GM18519 (cell line): ENCODE data around the gene KRTAP12-1.
"Not testable (repeated sequence)": the region's sequence is repeated elsewhere in the genome, so short reads cannot be mapped to it uniquely, and the experiment has no call there.

ENCODE experiments used
- ATAC-seq: cut with Tn5 transposase; IDR thresholded peaks from one replicate; pipeline ENCODE4 v1.9.1; 2021; ENCODE audit warnings: mild to moderate bottlenecking, moderate library complexity; ENCODE audit not compliant: unreplicated experiment, low FRiP score

KRTAP12-1 gene

DNA sequence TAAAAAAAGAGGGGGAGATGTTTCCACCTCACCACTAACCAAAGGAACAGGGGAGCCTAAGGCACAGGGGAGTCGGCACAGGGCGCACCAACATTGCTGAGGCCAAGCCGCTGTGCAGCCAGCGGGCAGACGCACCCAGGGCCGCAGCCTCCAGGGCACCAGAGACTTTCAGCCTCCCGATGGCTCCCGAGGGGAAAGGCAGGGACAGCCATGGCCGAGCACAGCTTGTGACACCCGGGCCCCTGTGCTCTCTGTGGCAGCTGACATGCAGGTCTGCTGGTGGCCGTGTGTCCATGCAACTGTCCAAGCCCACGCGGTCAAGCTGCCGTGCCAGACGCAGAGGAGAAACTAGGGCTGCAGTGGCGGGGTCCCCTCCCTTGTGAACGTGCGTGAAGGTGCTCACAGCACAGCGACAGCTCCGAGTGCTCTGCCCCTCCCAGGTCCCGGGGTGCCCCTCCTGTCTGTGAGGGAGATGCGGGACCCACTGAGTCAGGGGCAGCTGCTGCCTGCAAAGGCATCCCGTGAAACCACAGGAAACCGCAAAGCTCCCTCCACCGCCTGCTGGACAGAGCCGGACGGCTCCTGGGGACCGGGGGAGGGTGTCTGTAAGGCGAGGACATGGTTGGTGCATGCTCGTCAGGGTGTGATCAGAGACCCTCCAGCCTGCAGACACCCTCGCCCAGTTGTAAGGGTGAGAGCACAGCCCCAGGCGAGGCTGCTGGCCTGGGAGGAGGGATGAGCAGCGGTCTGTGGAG, 33.2 kb downstream of the KRTAP12-1 start:
- ATAC-seq = no peak

DNA sequence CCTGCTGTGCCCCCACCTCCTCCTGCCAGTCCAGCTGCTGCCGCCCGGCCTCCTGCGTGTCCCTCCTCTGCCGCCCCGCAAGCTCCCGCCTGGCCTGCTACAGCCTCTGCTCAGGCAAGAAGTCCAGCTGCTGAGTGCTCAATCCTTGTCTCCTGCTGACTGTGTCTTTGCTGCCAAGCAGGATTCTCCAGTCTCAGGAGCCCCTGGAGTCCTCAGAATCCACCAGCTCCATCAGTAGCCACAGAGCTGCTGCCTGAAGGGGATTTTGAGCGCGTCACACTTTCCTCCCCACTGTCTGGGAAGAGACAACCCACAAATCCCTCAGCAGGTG, 34.8 kb downstream of the KRTAP12-1 start:
- ATAC-seq = no peak

DNA sequence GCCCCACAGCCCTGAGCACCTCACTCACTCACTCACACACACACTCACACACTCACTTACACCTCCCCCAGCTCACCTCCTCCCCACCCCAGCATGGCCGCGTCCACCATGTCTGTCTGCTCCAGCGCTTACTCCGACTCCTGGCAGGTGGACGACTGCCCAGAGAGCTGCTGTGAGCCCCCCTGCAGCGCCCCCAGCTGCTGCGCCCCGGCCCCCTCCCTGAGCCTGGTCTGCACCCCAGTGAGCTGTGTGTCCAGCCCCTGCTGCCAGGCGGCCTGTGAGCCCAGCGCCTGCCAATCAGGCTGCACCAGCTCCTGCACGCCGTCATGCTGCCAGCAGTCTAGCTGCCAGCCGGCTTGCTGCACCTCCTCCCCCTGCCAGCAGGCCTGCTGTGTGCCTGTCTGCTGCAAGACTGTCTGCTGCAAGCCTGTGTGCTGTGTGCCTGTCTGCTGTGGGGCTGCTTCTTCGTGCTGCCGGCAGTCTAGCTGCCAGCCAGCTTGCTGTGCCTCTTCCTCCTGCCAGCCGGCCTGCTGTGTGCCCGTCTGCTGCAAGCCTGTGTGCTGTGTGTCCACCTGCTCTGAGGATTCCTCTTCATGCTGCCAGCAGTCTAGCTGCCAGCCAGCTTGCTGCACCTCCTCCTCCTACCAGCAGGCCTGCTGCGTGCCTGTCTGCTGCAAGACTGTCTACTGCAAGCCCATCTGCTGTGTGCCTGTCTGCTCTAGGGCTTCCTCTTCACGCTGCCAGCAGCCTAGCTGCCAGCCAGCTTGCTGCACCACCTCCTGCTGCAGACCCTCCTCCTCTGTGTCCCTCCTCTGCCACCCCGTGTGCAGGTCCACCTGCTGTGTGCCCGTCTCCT, 35.4 kb downstream of the KRTAP12-1 start, which contains the start of gene KRTAP10-11:
Gene KRTAP10-11, plus strand, starts transcription at position 49 of the 856 bp plus-strand sequence. Its CDS starts 45 bp downstream, at position 94.
- ATAC-seq = not testable (repeated sequence)

DNA sequence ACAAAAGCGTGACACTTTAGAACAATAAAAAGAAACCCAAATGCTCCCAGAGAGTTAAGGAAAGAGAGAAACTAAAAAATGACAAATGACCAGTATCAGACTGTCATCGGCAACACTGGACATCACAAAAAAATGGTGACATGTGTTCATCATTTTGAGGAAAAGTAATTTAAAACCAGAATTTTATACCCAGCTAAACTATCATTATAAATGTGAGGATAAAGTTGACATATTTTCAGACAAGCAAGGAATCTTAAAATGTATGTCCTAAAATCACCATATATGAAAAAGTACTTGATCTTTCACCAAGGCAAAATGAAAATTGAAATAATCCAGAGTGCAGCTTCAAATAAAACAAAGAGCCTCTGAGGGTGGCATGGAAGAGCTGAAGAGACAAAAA, 37.1 kb downstream of the KRTAP12-1 start:
- ATAC-seq = no peak

- no peak for ATAC-seq
These were observed 38.1 kb downstream of the KRTAP12-1 start for GRCh38 chr21:44643741-44644310.

- no peak for ATAC-seq
These were observed 41.2 kb downstream of the KRTAP12-1 start for GRCh38 chr21:44640761-44641160.

- no peak for ATAC-seq
These were observed 42.7 kb downstream of the KRTAP12-1 start for GRCh38 chr21:44639331-44639655.

DNA sequence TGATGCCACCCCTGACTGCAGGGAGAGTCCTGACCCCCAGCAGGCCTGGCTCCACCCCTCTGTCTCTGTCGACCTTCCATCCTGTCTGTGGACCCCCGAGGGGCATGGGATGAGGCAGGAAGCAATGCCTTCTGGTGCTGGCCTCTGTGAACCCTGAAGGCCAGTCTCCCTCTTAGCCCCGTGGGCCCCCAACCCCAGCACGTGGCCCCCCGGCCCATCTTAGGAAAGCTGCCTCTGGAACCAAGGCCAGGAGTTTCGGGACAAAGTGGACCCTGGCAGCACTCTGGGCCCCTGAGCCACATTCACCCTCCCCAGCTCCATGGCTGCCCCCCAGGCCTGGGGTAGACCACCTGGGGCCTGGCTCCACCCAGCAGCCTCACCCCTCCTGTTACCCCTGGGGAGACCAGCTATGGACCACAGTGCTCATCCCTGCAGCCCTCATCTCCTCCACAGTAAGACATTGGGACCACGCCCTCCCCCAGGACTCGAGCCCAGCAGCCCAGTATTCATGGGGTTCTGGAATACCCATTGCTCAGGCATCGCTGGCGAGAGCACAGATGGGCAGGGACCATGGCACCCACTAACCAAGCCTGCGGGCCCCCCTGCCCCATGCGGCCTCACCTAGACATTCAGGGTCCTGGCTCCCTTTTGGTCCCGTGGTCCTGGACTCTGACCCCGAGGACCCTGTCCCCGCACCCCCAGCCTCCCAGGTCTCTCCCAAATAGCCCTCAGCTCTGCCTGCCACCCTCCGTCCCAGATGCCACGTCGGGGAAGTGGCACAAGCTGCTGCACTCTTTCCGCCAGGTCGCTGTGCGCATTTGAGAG, 43.2 kb downstream of the KRTAP12-1 start:
- not testable (repeated sequence) for ATAC-seq

DNA sequence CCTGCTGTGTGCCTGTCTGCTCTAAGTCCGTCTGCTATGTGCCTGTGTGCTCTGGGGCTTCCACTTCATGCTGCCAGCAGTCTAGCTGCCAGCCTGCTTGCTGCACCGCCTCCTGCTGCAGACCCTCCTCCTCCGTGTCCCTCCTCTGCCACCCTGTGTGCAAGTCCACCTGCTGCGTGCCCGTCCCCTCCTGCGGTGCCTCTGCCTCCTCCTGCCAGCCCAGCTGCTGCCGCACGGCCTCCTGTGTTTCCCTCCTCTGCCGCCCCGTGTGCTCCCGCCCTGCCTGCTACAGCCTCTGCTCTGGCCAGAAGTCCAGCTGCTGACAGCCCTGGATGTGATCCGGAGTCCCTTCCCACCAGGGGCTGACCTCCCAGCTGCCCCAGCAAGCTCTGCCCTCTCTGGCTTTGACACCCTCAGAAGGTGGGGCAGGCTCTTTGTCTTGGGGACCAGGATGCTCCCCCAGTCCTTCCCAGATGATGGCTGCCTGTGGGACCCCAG, 44.1 kb downstream of the KRTAP12-1 start:
- not testable (repeated sequence) for ATAC-seq

GRCh38 chr21:44637018-44637850, 44.7 kb downstream of the KRTAP12-1 start, which contains the start of gene KRTAP10-10:
Gene KRTAP10-10, plus strand, starts transcription at chr21:44637356. Its CDS starts 62 bp downstream, at chr21:44637418.
- ATAC-seq = no peak

GRCh38 chr21:44636209-44637017, 45.5 kb downstream of the KRTAP12-1 start:
- ATAC-seq = no peak

- ATAC-seq = no peak
These were observed 49.9 kb downstream of the KRTAP12-1 start for GRCh38 chr21:44632067-44632466.
